ENCODE measurements around the gene NCK1. TPM values are rescaled to one million over a fixed set of nuclear protein-coding genes. Genes with fewer than 3 reads are reported as not detected.

Gene NCK1
- total and polyA plus RNA-seq, 12 donors, result 7.6 to 31.8 (median 21.0) TPM

- intact Hi-C loops (cut with DNase I), result no loop called here
- no peak for TF ChIP-seq CTCF (IDR thresholded peaks at IDR 0.05)
- Histone ChIP-seq H3K4me1 (peaks cover 0 to 54% (median 37%) of the 10 kb centered on the region in 9 donors), H3K27ac (no peak overlapping the region), H3K4me3 (no peak overlapping the region), H3K9me3 (peaks cover 0 to 16% (median 5%) of the 10 kb centered on the region in 11 donors), H3K27me3 (no peaks in the 10 kb centered on the region), H3K36me3 (no peaks in the 10 kb centered on the region)
- no peak for ATAC-seq
- DNase-seq, result no peak
- 91 to 96% methylated on average over 3 of the region's 3 CpGs for WGBS, 2 donors
Measured at GRCh38 chr3:136914739-136915138, 52.7 kb downstream of the NCK1 start.

GRCh38 chr3:136916223-136916622 is 54.2 kb downstream of the NCK1 start:
- Histone ChIP-seq H3K4me1 (peaks cover 0 to 59% (median 39%) of the 10 kb centered on the region in 9 donors), H3K9me3 (peaks cover 0 to 20% (median 6%) of the 10 kb centered on the region in 11 donors), H3K27ac (no peak overlapping the region), H3K27me3 (no peaks in the 10 kb centered on the region), H3K36me3 (no peaks in the 10 kb centered on the region), H3K4me3 (no peak overlapping the region)
- no peak for ATAC-seq
- TF ChIP-seq CTCF (IDR thresholded peaks at IDR 0.05), result no peak
- 93 to 98% methylated on average over 1 of the region's 1 CpG for WGBS, 2 donors
- intact Hi-C loops (cut with DNase I), result no loop called here
- DNase-seq, result no peak

- H3K36me3 ChIP-seq, result no peaks in the 10 kb centered on the region
- peaks cover 0 to 10% (median 0%) of the 10 kb centered on the region in 11 donors for H3K9me3 ChIP-seq
- no peak for DNase-seq
- no peak for TF ChIP-seq CTCF (IDR thresholded peaks at IDR 0.05)
- peaks cover 0 to 64% (median 39%) of the 10 kb centered on the region in 9 donors for H3K4me1 ChIP-seq
- no peaks in the 10 kb centered on the region for H3K27me3 ChIP-seq
- H3K4me3 ChIP-seq, result peak overlapping the region in 1 of 10 donors; percentile 10
- peak overlapping the region in 9 of 10 donors; percentile 0 to 80 (median 48) for H3K27ac ChIP-seq
- intact Hi-C loops (cut with DNase I), result loop anchor here in 1 of 10 donors (10.0 kb wide), 1 partner anchor 55 kb away; the partner anchor contains the start of gene NCK1
- peak in 5 of 8 donors; percentile 46 to 79 (median 77) for ATAC-seq
- 39 to 59% methylated on average over 1 of the region's 1 CpG for WGBS, 2 donors
Measured at GRCh38 chr3:136919799-136920580, 58.0 kb downstream of the NCK1 start.

- Histone ChIP-seq H3K27me3 (no peaks in the 10 kb centered on the region), H3K4me1 (peaks cover 0 to 72% (median 37%) of the 10 kb centered on the region in 9 donors), H3K27ac (peak overlapping the region in 2 of 10 donors; percentile 20 to 80), H3K4me3 (no peak overlapping the region), H3K36me3 (no peaks in the 10 kb centered on the region), H3K9me3 (peaks cover 0 to 10% (median 0%) of the 10 kb centered on the region in 11 donors)
- intact Hi-C loops (cut with DNase I), result loop anchor here in 1 of 10 donors (10.0 kb wide), 1 partner anchor 56 kb away; the partner anchor contains the start of gene NCK1
- no peak for ATAC-seq
- 92 to 96% methylated on average over 4 of the region's 4 CpGs for WGBS, 2 donors
- TF ChIP-seq CTCF (IDR thresholded peaks at IDR 0.05), result no peak
- no peak for DNase-seq
Measured at GRCh38 chr3:136920904-136921611, 59.0 kb downstream of the NCK1 start.

Measured in heart right ventricle (tissue), 16 donors.